Osteocyte (in vitro differentiated cells): ENCODE measurements around the gene SLC17A9. TPM values are rescaled to one million over a fixed set of nuclear protein-coding genes. Genes with fewer than 3 reads are reported as not detected.
"Not testable (repeated sequence)": the region's sequence is repeated elsewhere in the genome, so short reads cannot be mapped to it uniquely, and the experiment has no call there.

Experiments
- DNase-seq: peaks from one replicate; pipeline ENCODE4 v3.0.0; 2021; ENCODE audit warnings: mixed read lengths; ENCODE audit not compliant: unreplicated experiment; ENCODE audit errors: extremely low spot score
- H3K27ac Mint-ChIP-seq: one replicate; pipeline ENCODE4 v1.8.0; 2021; ENCODE audit warnings: mild to moderate bottlenecking, mixed read lengths; ENCODE audit not compliant: unreplicated experiment
- H3K27me3 Mint-ChIP-seq: one replicate; pipeline ENCODE4 v1.8.0; 2021; ENCODE audit warnings: mixed read lengths; ENCODE audit not compliant: unreplicated experiment
- H3K36me3 Mint-ChIP-seq: one replicate; pipeline ENCODE4 v1.8.0; 2021; ENCODE audit warnings: mixed read lengths; ENCODE audit not compliant: unreplicated experiment
- H3K4me1 Mint-ChIP-seq: one replicate; pipeline ENCODE4 v1.8.0; 2021; ENCODE audit warnings: mixed read lengths; ENCODE audit not compliant: unreplicated experiment
- H3K4me3 Mint-ChIP-seq: one replicate; pipeline ENCODE4 v1.8.0; 2021; ENCODE audit warnings: mild to moderate bottlenecking, moderate library complexity, mixed read lengths; ENCODE audit not compliant: unreplicated experiment
- H3K9me3 Mint-ChIP-seq: one replicate; pipeline ENCODE4 v1.8.0; 2021; ENCODE audit warnings: mixed read lengths; ENCODE audit not compliant: unreplicated experiment
- CTCF ChIP-seq: fragments of 200-600 bp; sonication (generic); IDR thresholded peaks from 2 replicates; pipeline ENCODE4 v1.5.0; 2021; ENCODE audit warnings: antibody characterized with exemption, mild to moderate bottlenecking, moderate library complexity
- total RNA-seq: library from RNA; stranded (reverse); gene quantifications from 2 replicates; pipeline ENCODE4 v1.2.1, GENCODE V29; 2021

The SLC17A9 gene
- total RNA-seq, 1 donor from 2014 or later: not detected

- no peaks in the 10 kb centered on the region for H3K36me3 Mint-ChIP-seq
- H3K27me3 Mint-ChIP-seq: no peaks in the 10 kb centered on the region
- H3K27ac Mint-ChIP-seq: no peak overlapping the region
- peaks cover 9% of the 10 kb centered on the region for H3K4me1 Mint-ChIP-seq
- no peak for TF ChIP-seq CTCF
- no peak overlapping the region for H3K4me3 Mint-ChIP-seq
- no peak for DNase-seq
- H3K9me3 Mint-ChIP-seq: no peaks in the 10 kb centered on the region
Measured at GRCh38 chr20:62958388-62959100, 6.0 kb downstream of the SLC17A9 start.

GRCh38 chr20:62959101-62959971 is 6.8 kb downstream of the SLC17A9 start:
- H3K27ac Mint-ChIP-seq: no peak overlapping the region
- peaks cover 2% of the 10 kb centered on the region for H3K4me1 Mint-ChIP-seq
- no peaks in the 10 kb centered on the region for H3K36me3 Mint-ChIP-seq
- H3K4me3 Mint-ChIP-seq: no peak overlapping the region
- TF ChIP-seq CTCF: no peak
- no peaks in the 10 kb centered on the region for H3K9me3 Mint-ChIP-seq
- no peak for DNase-seq
- H3K27me3 Mint-ChIP-seq: peaks cover 4% of the 10 kb centered on the region

- H3K4me3 Mint-ChIP-seq: no peak overlapping the region
- no peaks in the 10 kb centered on the region for H3K9me3 Mint-ChIP-seq
- no peak for DNase-seq
- no peaks in the 10 kb centered on the region for H3K36me3 Mint-ChIP-seq
- no peak overlapping the region for H3K27ac Mint-ChIP-seq
- no peaks in the 10 kb centered on the region for H3K4me1 Mint-ChIP-seq
- H3K27me3 Mint-ChIP-seq: peaks cover 9% of the 10 kb centered on the region
- TF ChIP-seq CTCF: no peak
Measured at GRCh38 chr20:62959998-62960436, 7.5 kb downstream of the SLC17A9 start.

- H3K27ac Mint-ChIP-seq, DNase-seq, H3K9me3 Mint-ChIP-seq, H3K36me3 Mint-ChIP-seq, H3K4me3 Mint-ChIP-seq, H3K4me1 Mint-ChIP-seq: not testable (repeated sequence)
- H3K27me3 Mint-ChIP-seq: peaks cover 11% of the 10 kb centered on the region
Measured at GRCh38 chr20:62960446-62961309, 8.2 kb downstream of the SLC17A9 start.

- H3K36me3 Mint-ChIP-seq: no peaks in the 10 kb centered on the region
- no peak overlapping the region for H3K27ac Mint-ChIP-seq
- TF ChIP-seq CTCF: no peak
- no peaks in the 10 kb centered on the region for H3K9me3 Mint-ChIP-seq
- no peak for DNase-seq
- no peaks in the 10 kb centered on the region for H3K4me1 Mint-ChIP-seq
- H3K27me3 Mint-ChIP-seq: peaks cover 12% of the 10 kb centered on the region
- H3K4me3 Mint-ChIP-seq: no peak overlapping the region
Measured at GRCh38 chr20:62961310-62961783, 8.8 kb downstream of the SLC17A9 start.
